Adrenal gland (tissue), 5 donors: ENCODE measurements around the gene COL23A1.

Experiments
- POLR2A ChIP-seq, 2 donors: fragments of 450-650 bp; IDR thresholded peaks; one replicate each; pipeline ENCODE4 v1.6.1; 2017; ENCODE audit warnings: antibody characterized with exemption in 2 of 2, mild to moderate bottlenecking in 2 of 2, moderate library complexity in 1 of 2
- TF ChIP-seq, protein P1 (sequence below), 6 experiments: fragments of 450-650 bp in 4 of 6; fragments of 200-600 bp in 2 of 6; sonication (generic) in 1 of 6; IDR thresholded peaks; 1 replicate in 5 of 6; 2 replicates in 1 of 6; pipeline versions ENCODE4 v1.5.1 to v1.8.0; 2016 to 2021; ENCODE audit warnings: antibody characterized with exemption in 6 of 6, mild to moderate bottlenecking in 2 of 6, moderate library complexity in 1 of 6
- donor health status: DM: no; HTN: no; CAD: no.

DNA sequence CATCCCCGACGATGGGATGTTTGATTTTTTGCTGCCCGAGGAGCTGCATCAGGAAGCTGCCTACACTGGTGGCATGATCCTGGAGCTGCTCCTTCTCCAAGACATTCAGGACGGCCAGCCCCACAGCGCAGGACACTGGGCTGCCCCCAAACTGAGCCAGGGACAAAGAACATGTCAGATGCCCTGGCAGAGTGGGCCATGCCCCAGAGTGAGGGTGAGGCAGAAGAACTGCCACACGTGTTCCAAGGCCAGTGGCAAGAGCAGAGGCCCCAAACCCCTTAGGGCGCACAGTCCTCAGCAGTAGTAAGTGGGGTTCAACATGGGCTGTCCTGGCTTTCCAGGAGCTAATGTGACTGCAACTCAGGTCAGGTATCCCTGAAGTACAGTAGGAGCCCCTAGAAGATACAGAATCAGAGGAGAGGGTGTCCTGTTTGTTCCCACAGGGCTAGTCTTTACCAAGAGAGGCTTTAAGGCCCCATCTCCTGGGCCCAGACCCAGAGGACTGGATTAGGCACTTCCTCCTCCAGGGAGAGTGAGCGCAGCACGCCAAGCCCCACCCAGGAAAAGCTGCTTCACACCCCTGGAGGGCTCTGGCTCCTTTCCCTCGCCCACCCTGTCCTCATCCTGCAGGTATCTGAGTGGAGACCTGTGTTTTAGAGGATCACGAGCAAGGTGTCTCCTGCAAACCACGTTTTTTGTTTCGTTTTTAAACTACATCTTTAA lies 374.8 kb downstream of the COL23A1 start:
- TF ChIP-seq, protein P1, sequence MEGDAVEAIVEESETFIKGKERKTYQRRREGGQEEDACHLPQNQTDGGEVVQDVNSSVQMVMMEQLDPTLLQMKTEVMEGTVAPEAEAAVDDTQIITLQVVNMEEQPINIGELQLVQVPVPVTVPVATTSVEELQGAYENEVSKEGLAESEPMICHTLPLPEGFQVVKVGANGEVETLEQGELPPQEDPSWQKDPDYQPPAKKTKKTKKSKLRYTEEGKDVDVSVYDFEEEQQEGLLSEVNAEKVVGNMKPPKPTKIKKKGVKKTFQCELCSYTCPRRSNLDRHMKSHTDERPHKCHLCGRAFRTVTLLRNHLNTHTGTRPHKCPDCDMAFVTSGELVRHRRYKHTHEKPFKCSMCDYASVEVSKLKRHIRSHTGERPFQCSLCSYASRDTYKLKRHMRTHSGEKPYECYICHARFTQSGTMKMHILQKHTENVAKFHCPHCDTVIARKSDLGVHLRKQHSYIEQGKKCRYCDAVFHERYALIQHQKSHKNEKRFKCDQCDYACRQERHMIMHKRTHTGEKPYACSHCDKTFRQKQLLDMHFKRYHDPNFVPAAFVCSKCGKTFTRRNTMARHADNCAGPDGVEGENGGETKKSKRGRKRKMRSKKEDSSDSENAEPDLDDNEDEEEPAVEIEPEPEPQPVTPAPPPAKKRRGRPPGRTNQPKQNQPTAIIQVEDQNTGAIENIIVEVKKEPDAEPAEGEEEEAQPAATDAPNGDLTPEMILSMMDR (IDR thresholded peaks at IDR 0.05): no peak
- no peak for TF ChIP-seq POLR2A (IDR thresholded peaks at IDR 0.05)
